ENCODE measurements around the gene SLC28A3.

The SLC28A3 gene

GRCh38 chr9:84382720-84383119, 42.2 kb upstream of the SLC28A3 start:
- no peak for TF ChIP-seq CTCF (IDR thresholded peaks at IDR 0.05; ENCODE audit: control extremely low read depth, extremely low read depth, low read depth, missing control alignments)
- ChIA-PET POLR2A (no interaction called here), CTCF (interaction anchor here (2.4 kb wide), 1 partner anchor 14 kb away, joined by 13 read pairs; no protein-coding TSS in a partner anchor)
- DNase-seq (ENCODE audit: extremely low spot score): no peak

GRCh38 chr9:84381508-84381907, 41.0 kb upstream of the SLC28A3 start:
- POLR2A ChIA-PET: no interaction called here
- TF ChIP-seq CTCF (IDR thresholded peaks at IDR 0.05; ENCODE audit: control extremely low read depth, extremely low read depth, low read depth, missing control alignments): no peak
- CTCF ChIA-PET: no interaction called here
- no peak for DNase-seq (ENCODE audit: extremely low spot score)

- ChIA-PET POLR2A (no interaction called here), CTCF (interaction anchor here (1.0 to 1.7 kb wide), 2 partner anchors 17 to 19 kb away, joined by 3 to 7 read pairs; no protein-coding TSS in a partner anchor)
- no peak for TF ChIP-seq CTCF (IDR thresholded peaks at IDR 0.05; ENCODE audit: control extremely low read depth, extremely low read depth, low read depth, missing control alignments)
- DNase-seq (ENCODE audit: extremely low spot score): no peak
Observed at GRCh38 chr9:84379740-84380139, 39.2 kb upstream of the SLC28A3 start.

GRCh38 chr9:84375954-84376353, 35.4 kb upstream of the SLC28A3 start:
- ChIA-PET CTCF (no interaction called here), POLR2A (no interaction called here)
- DNase-seq (ENCODE audit: extremely low spot score): no peak
- TF ChIP-seq CTCF (IDR thresholded peaks at IDR 0.05; ENCODE audit: control extremely low read depth, extremely low read depth, low read depth, missing control alignments): no peak

GRCh38 chr9:84374516-84374915, 34.0 kb upstream of the SLC28A3 start:
- POLR2A ChIA-PET: no interaction called here
- TF ChIP-seq CTCF (IDR thresholded peaks at IDR 0.05; ENCODE audit: control extremely low read depth, extremely low read depth, low read depth, missing control alignments): no peak
- no peak for DNase-seq (ENCODE audit: extremely low spot score)
- CTCF ChIA-PET: no interaction called here

- no peak for TF ChIP-seq CTCF (IDR thresholded peaks at IDR 0.05; ENCODE audit: control extremely low read depth, extremely low read depth, low read depth, missing control alignments)
- CTCF ChIA-PET: no interaction called here
- POLR2A ChIA-PET: no interaction called here
- no peak for DNase-seq (ENCODE audit: extremely low spot score)
Observed at GRCh38 chr9:84374013-84374412, 33.5 kb upstream of the SLC28A3 start.

- ChIA-PET CTCF (interaction anchor here (0.9 kb wide), 1 partner anchor 10 kb away, joined by 3 read pairs; no protein-coding TSS in a partner anchor), POLR2A (no interaction called here)
- no peak for TF ChIP-seq CTCF (IDR thresholded peaks at IDR 0.05; ENCODE audit: control extremely low read depth, extremely low read depth, low read depth, missing control alignments)
- no peak for DNase-seq (ENCODE audit: extremely low spot score)
Observed at GRCh38 chr9:84371737-84372136, 31.2 kb upstream of the SLC28A3 start.
